ENCODE measurements around the gene ELMOD2.

The ELMOD2 gene

GRCh38 chr4:140584439-140584838 lies 60.5 kb downstream of the ELMOD2 start:
- no peak for DNase-seq

- DNase-seq, result no peak
Measured at GRCh38 chr4:140595065-140595464, 71.1 kb downstream of the ELMOD2 start.

- DNase-seq, result no peak
Measured at GRCh38 chr4:140600408-140600807, 76.4 kb downstream of the ELMOD2 start.

- DNase-seq, result no peak
Measured at GRCh38 chr4:140602714-140603113, 78.7 kb downstream of the ELMOD2 start.

GRCh38 chr4:140603286-140603685 lies 79.3 kb downstream of the ELMOD2 start:
- no peak for DNase-seq
